HG03025 (cell line): ENCODE measurements around the gene WDR46.
A peak's percentile ranks its signal among the peaks of the same experiment; 100 is the strongest.
"Not testable (repeated sequence)": the region's sequence is repeated elsewhere in the genome, so short reads cannot be mapped to it uniquely, and the experiment has no call there.

Source experiments
- ATAC-seq: cut with Tn5 transposase; IDR thresholded peaks from one replicate; pipeline ENCODE4 v1.9.1; 2021; ENCODE audit warnings: mild to moderate bottlenecking, moderate library complexity; ENCODE audit not compliant: unreplicated experiment, low FRiP score

WDR46 gene

DNA sequence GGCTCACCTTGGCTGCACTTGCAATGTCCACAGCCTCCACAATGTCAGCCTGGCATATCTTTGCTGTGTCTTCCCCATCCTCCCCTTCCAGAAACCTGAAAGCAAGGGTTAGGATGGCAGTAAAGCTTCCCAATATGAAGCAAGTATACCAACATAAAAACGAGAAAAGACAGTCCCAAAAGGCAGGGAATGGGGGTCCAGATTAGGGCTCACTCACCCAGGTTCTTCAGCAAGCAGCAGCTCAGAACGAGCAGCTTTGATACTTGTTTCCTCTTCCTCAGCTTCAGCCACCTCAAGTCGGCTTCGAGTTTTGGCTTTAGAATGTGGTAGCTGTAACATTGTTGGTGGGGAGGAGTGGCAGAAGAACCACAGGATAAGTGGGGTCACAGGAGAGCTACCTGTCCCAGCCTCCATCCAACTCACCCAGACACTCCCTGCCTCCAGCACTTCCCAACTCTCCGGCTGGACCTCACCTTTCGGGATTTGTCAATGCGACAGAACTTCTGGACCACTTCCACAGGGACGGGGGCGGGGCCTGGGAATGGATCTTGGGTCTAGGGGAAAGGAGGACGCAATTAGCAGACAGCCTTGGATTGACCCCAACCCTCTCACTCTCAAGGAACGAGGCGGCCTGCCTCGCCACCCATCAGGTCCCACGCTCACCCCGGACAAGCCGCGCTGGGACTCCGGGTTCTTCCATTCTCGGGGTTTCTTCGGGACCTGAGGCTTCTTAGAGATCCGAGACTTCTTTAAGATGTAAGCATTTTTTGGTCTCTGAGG is 708 bp downstream of the WDR46 start:
- ATAC-seq: no peak

DNA sequence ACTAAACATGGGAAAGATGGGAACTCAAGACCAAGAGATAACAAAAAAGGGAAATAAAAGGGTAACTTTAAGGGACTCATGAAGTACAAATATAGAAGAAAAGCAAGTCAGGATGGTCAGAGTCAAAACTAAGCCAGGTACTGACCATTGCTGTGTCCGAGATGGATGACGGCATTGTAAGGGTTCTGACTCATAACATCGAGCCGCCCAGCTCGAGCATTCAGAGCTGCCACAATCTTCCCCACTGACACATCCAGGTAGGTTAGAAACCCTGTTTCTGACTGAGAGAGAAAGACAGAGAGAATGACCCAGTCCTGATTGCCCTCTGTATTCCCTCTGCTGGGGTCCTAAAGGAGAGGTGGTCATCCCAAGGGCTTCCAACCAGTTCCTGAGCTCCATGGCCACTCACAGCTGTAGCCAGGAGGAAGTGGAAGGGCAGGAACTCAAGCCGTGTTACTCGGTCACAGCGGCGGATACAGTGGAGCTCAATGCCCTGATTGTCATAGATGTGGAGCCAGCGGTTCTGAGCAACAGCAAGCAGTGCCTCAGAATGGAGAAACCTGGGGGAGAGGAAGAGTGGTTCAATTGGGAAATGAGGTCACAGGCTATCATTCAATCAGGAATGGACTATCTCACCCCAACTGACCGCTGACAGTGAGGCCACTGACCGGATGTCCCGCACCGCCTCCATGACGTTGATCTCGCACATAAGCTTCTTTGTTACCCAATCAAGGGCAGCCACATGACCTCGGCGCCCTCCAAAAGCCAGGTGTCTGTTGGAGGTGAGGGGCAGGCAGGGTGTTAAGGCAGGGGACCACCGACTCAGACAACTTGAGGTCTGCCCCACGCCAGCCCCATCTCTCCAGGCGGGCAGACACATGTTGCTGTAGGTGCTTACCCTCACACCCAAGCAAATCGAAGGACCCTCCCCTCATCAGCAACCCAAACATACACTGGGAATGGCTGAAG is 1.8 kb downstream of the WDR46 start:
- no peak for ATAC-seq

DNA sequence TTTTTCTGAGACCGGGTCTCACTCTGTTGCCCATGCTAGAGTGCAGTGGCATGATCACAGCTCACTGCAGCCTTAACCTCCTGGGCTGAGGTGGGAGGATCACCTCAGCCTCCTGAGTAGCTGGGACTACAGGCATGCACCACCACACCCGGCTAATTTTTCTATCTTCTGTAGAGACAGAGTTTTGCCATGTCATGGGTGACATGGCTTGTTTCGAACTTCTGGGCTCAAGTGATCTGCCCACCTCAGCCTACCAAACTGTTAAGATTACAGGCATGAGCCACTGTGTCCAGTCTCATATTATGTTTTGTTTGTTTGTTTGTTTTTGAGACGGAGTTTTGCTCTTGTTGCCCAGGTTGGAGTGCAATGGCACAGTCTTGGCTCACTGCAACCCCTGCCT is 3.8 kb downstream of the WDR46 start:
- not testable (repeated sequence) for ATAC-seq

DNA sequence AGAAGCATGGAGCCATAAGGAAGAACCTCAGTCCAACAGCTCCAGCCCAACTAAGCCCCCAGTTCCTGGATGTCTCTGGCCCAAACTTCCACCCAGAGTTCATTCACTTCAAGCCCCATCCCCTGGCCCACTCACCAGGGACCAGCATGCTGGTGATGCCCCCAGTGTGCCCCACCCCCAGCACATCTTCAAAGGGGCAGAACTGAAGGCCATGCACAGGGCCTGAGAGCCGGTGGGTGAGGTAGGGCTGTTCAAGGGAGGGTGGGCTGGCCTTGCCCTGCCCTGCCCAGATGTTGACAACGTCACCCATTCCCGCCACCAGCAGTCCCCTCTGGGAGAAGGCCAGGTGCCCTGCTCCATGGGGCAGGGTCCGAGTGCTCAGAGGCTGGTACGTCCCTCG is 8.5 kb downstream of the WDR46 start:
- ATAC-seq: no peak

DNA sequence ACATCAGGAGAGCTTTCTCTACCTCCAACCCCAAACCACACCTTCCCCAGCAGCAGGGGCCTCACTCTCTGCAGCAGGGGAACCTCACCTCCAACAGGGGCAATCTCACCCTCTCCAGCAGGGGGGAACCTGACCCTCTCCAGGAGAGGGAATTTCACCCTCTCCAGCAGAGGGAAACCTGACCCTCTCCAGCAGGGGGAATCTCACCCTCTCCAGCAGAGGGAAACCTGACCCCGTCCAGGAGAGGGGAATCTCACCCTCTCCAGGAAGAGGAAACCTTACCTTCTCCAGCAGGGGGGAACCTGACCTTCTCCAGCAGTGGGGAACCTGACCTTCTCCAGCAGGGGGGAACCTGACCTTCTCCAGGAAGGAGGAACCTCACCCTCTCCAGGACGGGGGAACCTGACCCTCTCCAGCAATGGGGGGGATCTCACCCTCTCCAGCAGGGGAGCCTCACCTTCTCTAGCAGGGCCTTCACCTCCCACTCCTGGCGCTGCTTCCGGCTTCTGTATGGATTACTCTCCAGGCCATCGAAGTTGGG is 9.0 kb downstream of the WDR46 start:
- ATAC-seq: no peak

DNA sequence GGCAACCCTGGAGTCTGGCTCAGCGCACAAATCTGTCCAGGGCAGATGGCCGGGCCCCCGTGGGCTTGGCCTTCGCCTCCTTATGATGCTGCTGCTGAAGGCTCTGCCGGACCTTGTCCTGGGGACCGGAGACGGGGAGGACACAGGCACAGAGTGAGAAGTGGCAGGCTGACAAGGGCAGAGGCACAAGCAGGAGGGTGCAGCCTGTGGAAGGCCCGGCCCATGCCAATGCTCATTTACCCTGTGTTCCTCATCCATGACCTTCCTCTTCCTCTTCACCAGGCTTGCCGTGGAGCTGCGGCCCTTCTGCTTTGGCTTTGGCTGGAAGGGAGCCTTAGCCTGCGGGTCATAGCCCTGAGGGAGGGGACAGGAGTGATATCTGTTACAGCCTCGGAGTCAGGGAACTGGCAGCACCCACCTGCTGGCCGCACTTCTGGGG is 9.8 kb downstream of the WDR46 start:
- ATAC-seq: no peak

DNA sequence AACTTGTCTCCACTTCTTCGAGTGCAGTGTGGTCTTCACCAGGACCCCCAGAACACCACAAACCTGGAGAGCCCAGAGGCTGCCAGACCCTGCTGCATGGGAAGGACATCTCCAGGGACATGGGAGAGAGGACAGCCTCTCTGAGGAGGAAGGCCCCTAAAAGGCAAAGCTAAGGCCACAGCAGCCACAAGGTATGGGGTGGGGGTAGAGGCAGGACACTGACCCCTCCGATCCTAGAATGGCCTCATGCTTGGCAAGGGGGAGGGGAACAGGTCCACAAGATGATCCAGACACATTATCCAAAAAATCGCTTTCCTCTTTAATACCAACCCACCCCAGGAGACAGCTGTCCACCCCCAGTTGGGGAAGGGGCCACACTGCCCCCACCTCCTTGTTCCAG is 10.2 kb downstream of the WDR46 start:
- ATAC-seq: no peak

DNA sequence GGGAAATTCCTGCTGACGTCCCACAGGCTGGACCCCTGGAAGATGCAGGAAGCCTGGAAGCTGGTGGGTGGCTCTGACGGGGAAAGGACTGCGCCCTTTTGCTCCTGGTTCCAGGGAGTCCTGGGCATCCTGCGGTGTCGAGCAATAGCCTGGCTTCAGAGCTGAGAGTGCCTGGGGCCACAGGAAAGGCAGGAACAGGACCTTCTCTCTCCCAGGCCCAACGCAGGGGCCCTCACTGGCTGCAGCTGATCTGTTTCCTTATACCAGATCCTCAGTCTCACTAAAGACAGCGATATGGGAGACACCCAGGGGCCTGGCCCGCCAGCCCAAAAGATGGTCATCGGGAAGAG is 10.7 kb downstream of the WDR46 start:
- no peak for ATAC-seq

DNA sequence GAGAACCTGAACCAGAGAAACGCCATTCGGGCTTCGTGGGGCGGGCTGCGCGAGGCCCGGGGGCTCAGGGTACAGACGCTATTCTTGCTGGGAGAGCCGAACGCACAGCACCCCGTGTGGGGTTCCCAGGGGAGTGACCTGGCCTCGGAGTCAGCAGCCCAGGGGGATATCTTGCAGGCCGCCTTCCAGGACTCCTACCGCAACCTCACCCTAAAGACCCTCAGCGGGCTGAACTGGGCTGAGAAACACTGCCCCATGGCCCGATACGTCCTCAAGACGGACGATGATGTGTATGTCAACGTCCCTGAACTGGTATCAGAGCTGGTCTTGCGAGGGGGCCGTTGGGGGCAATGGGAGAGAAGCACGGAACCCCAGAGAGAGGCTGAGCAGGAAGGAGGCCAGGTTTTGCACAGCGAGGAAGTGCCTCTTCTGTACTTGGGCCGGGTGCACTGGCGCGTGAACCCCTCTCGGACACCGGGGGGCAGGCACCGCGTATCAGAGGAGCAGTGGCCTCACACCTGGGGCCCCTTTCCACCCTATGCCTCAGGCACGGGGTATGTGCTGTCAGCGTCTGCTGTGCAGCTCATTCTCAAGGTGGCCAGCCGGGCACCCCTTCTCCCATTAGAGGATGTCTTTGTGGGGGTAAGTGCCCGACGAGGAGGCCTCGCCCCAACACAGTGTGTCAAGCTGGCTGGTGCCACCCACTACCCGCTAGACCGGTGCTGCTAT is 11.2 kb downstream of the WDR46 start:
- peak; percentile 1 for ATAC-seq

DNA sequence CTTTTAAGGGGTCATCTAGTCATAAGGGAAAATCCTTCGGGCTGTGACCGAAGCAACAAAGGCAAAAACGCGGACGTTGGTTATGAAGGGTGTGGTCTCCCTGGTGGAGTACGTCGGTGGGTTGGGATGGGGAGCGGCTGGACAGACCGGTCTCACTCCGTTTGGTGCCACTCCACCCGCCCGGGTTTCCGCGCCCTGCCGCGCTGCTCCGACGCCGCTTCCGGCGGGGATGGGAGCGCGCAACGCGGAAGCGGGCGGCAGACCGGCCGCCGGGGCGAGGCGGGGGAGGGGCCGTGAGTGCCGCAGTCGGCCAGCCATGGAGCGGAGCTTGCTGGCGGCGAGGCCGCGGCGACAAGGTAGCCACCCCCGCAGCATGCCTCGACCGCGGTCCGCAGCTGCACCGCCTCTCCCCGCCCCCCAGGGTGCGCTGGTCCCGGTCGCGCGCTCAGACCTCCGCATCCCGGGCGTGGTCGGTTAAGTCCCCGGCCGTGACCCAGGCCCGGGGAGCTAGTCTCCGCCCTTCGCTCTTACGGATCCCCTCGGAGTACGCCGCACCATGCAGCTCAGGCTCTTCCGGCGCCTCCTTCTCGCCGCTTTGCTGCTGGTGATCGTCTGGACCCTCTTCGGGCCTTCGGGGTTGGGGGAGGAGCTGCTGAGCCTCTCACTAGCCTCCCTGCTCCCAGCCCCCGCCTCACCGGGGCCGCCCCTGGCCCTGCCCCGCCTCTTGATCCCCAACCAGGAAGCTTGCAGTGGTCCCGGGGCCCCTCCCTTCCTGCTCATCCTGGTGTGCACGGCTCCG is 12.0 kb downstream of the WDR46 start, which contains the start of gene B3GALT4:
Gene B3GALT4, plus strand, starts transcription at position 260 of the 799 bp plus-strand sequence. Its CDS starts 297 bp downstream, at position 557.
- ATAC-seq: peak; percentile 51

DNA sequence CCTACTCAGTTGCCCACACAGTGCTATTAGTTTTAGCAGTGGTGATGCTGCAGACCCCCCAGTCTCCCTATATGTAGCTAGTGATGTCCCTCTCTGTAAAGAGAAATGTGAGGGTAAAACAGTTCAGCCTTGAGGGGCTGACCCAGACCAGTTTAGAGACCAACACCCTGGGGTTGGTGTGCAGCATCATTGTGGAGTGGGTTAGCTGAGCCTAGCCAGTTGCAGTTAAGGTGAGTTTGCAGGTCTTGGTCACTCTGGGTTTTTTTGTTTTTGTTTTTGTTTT is 12.5 kb downstream of the WDR46 start:
- ATAC-seq: no peak

DNA sequence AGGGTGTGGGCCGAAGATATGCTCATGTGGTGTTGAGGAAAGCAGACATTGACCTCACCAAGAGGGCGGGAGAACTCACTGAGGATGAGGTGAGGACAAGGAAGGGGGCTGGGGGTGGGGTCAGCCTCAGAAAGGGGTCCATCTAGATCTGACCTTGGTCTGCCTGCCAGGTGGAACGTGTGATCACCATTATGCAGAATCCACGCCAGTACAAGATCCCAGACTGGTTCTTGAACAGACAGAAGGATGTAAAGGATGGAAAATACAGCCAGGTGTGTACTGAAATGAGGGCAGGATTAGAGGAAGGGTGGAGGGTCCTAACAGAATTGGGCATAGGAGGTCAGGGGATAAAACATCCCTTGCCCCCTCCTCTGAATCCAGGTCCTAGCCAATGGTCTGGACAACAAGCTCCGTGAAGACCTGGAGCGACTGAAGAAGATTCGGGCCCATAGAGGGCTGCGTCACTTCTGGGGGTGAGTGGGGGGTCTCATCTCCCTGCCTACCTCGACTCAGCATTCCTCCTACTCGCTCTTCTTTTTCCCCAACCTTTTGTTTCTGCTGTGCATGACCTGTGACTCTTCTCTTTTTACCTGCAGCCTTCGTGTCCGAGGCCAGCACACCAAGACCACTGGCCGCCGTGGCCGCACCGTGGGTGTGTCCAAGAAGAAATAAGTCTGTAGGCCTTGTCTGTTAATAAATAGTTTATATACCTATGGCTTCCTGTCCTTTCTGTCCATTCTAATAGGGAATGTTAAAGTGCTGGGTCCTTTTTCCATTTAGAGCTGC is 13.1 kb downstream of the WDR46 start:
- not testable (repeated sequence) for ATAC-seq

DNA sequence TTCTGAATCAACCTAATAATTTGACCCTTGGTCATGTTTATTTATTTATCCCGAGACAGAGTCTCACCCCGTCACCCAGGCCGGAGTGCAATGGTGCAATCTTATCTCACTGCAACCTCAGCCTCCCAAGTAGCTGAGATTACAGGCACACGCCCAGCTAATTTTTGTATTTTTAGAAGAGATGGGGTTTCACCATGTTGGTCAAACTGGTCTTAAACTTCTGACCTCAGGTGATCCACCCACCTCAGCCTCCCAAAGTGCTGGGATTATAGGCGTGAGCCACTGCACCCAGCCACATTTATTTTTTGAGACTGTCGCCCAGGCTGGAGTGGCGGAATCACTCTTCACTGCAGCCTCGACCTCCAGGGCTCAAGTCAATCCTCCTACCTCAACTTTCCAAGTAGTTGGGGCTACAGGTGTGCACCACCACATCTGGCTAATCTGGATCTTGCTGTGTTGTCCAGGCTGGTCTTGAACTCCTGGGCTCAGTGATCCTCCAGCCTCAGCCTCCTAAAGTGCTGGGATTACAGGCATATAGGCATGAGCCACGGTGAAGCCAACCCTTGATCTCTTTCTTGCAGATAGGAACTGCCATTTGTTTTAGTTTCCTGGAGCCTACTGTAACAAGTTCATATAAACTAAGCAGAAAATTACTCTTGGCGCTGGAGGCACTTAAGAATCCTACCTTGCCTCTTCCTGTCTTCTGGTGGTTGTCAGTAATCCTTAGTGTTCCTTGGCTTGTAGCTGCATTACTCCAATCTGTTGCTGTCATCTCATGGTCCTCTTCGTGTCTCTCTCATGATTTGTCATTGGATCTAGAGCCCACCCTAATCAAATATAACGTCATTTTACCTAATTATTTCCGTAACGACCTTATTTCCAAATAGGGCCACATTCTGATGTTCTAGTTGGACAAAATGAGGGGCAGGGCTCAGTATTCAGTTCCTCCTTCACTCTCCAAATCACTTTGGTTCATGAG is 14.8 kb downstream of the WDR46 start:
- ATAC-seq: no peak

DNA sequence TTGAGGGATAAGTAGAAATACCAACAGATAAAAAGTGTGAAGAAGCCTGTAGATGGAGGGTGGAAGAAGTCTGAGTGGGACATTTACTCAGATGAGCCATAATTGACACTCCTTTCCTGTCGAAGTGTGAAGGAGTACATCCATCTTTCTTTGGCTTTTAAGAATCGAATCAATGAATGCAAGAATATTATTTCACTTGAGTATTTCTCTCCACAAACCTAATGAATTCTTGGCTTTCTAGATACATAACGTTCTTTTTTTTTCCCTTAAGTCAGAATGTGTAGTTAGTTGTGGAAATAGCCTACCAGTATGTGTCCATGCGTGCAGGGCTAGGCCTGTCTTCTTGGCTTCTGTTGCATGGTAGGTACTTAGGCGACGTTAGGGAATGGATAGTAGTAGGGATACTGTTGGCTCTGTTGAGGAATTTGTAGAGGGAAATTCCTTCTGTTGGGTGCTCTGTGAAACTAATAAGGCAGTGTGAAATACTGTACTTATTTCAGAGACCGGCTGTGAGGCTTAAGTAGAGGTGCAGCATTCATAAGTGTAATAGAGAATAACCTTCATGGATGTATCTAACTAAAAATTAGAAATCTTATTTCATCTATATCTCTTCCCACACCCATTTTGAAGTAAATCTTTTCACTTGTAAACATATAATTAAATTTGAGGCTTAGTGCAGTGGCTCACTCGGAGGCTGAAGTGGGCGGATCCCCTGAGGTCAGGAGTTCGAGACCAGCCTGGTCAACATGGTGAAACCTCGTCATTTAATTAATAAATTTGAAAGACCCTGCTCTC is 15.7 kb downstream of the WDR46 start:
- ATAC-seq: no peak

DNA sequence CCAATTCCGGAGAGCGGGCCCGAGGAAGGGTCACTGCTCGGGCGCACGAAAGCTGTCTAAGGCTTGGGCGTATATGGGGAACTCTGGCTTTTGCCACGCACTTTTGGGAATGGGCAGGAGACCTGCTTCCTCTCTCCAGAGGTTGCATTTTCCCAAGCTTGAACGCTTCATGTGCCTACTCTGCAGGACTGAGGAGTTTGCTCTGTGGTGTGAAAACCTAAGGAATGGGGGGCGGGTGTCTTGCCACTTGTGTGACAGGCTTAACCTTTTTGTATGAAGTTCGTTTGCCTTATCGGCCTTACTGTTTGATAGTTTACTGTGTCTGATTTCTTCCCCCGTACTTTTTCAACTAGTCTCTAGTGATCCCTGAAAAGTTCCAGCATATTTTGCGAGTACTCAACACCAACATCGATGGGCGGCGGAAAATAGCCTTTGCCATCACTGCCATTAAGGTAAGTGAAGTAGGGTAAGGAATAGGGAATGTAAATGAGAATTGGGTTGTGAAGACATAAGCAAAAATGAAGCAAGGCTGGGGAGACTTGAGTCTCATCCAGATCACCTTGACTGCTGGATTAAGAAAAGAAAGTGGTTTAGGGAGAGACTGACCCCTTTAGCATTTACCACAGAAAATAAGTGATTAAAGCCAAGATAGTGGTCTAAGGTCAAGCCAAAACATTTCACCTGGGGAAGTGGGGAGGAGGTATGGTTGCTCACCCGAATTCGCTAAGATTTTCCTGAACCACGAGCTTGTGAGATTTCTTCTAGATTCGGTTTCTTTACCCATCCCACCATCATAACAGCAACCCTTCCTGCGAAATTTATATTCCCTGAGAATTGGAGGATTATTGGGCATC is 16.5 kb downstream of the WDR46 start:
- peak; percentile 2 for ATAC-seq
